HepG2 (cell line): ENCODE data around the gene ESYT1. TPM values are rescaled to one million over a fixed set of nuclear protein-coding genes. Genes with fewer than 3 reads are reported as not detected.
A peak's percentile ranks its signal among the peaks of the same experiment; 100 is the strongest.

Experiments
- ATM ChIP-seq: fragments of 450-650 bp; IDR thresholded peaks from 2 replicates; pipeline ENCODE4 v1.7.1; 2017; ENCODE audit warnings: mild to moderate bottlenecking, borderline replicate concordance
- CTCF ChIP-seq: sonication (generic); formaldehyde crosslinking; IDR thresholded peaks from 2 replicates; pipeline ENCODE4 v1.5.0; 2020; ENCODE audit warnings: mild to moderate bottlenecking, missing genetic modification reagents, moderate library complexity
- EEA1 ChIP-seq: sonication (generic); formaldehyde crosslinking; IDR thresholded peaks from 2 replicates; pipeline ENCODE4 v1.5.1; 2020; ENCODE audit warnings: mild to moderate bottlenecking, missing genetic modification reagents, borderline replicate concordance
- ELK4 ChIP-seq: sonication (generic); formaldehyde crosslinking; IDR thresholded peaks from 2 replicates; pipeline ENCODE4 v1.9.0; 2021; ENCODE audit warnings: missing genetic modification reagents, borderline replicate concordance
- ESRRA ChIP-seq: sonication (generic); formaldehyde crosslinking; IDR thresholded peaks from 2 replicates; pipeline ENCODE4 v1.5.1; 2020; ENCODE audit warnings: mild to moderate bottlenecking, low read depth, missing genetic modification reagents
- FOXC1 ChIP-seq: sonication (generic); formaldehyde crosslinking; IDR thresholded peaks from 2 replicates; pipeline ENCODE4 v1.8.0; 2022; ENCODE audit warnings: mild to moderate bottlenecking, missing genetic modification reagents, borderline replicate concordance
- GABPA ChIP-seq, 2 experiments: IDR thresholded peaks; 2 replicates each; pipeline ENCODE4 v1.6.1; 2011 to 2016; ENCODE audit warnings: low read depth in 2 of 2, low read length in 1 of 2, missing biosample characterization in 1 of 2, missing genetic modification characterization in 1 of 2
- GATAD2A ChIP-seq: IDR thresholded peaks from 2 replicates; pipeline ENCODE4 v1.6.1; 2016
- HNF4G ChIP-seq, 2 experiments: sonication (generic) in 1 of 2; formaldehyde crosslinking in 1 of 2; IDR thresholded peaks; 2 replicates each; pipeline versions ENCODE4 v1.4.0 to v1.6.1; 2011 to 2020; ENCODE audit warnings: borderline replicate concordance in 2 of 2, low read depth in 2 of 2, mild to moderate bottlenecking in 2 of 2, low read length in 1 of 2, missing genetic modification reagents in 1 of 2, moderate library complexity in 1 of 2
- KDM3A ChIP-seq: IDR thresholded peaks from 2 replicates; pipeline ENCODE4 v1.6.1; 2018; ENCODE audit warnings: low read depth, missing compliant biosample characterization
- KDM6A ChIP-seq: IDR thresholded peaks from 2 replicates; pipeline ENCODE4 v1.6.1; 2016; ENCODE audit warnings: low read depth
- MXD1 ChIP-seq: sonication (generic); formaldehyde crosslinking; IDR thresholded peaks from 2 replicates; pipeline ENCODE4 v1.4.0; 2020; ENCODE audit warnings: mild to moderate bottlenecking, missing genetic modification reagents
- NBN ChIP-seq: fragments of 450-650 bp; conservative IDR thresholded peaks from 2 replicates; pipeline ENCODE4 v1.6.1; 2017
- NRL ChIP-seq: sonication (generic); formaldehyde crosslinking; IDR thresholded peaks from 2 replicates; pipeline ENCODE4 v1.5.0; 2020; ENCODE audit warnings: missing genetic modification reagents, mild to moderate bottlenecking, moderate library complexity, borderline replicate concordance
- POLR2A ChIP-seq, 2 experiments: IDR thresholded peaks; 2 replicates each; pipeline ENCODE4 v1.6.1; 2011; ENCODE audit warnings: low read depth in 2 of 2, low read length in 2 of 2, mild to moderate bottlenecking in 1 of 2, moderate library complexity in 1 of 2; ENCODE audit not compliant: insufficient read depth in 1 of 2
- SAFB2 ChIP-seq: sonication (generic); formaldehyde crosslinking; IDR thresholded peaks from 2 replicates; pipeline ENCODE4 v1.5.1; 2020; ENCODE audit warnings: missing genetic modification reagents, low read depth, mild to moderate bottlenecking, borderline replicate concordance
- SOX6 ChIP-seq, 2 experiments: fragments of 450-650 bp in 1 of 2; sonication (generic) in 1 of 2; formaldehyde crosslinking in 1 of 2; IDR thresholded peaks; 2 replicates each; pipeline versions ENCODE4 v1.4.0 to v1.6.1; 2017 to 2020; ENCODE audit warnings: antibody characterized with exemption in 1 of 2, mild to moderate bottlenecking in 1 of 2, missing genetic modification reagents in 1 of 2
- TIGD3 ChIP-seq: sonication (generic); formaldehyde crosslinking; IDR thresholded peaks from 2 replicates; pipeline ENCODE4 v1.5.1; 2020; ENCODE audit warnings: mild to moderate bottlenecking, missing genetic modification reagents, borderline replicate concordance
- ZNF138 ChIP-seq: sonication (generic); formaldehyde crosslinking; IDR thresholded peaks from 2 replicates; pipeline ENCODE4 v1.5.0; 2020; ENCODE audit warnings: mild to moderate bottlenecking, low read depth, missing genetic modification reagents
- ZNF20 ChIP-seq: sonication (generic); formaldehyde crosslinking; IDR thresholded peaks from 2 replicates; pipeline ENCODE4 v1.4.0; 2020; ENCODE audit warnings: mild to moderate bottlenecking, moderate library complexity, missing genetic modification reagents
- ZNF329 ChIP-seq: sonication (generic); formaldehyde crosslinking; IDR thresholded peaks from 2 replicates; pipeline ENCODE4 v1.9.0; 2021; ENCODE audit warnings: low read depth, mild to moderate bottlenecking, missing genetic modification reagents
- ZNF577 ChIP-seq: sonication (generic); formaldehyde crosslinking; IDR thresholded peaks from 2 replicates; pipeline ENCODE4 v1.4.0; 2020; ENCODE audit warnings: mild to moderate bottlenecking, low read depth, missing genetic modification reagents, borderline replicate concordance
- ZNF589 ChIP-seq: sonication (generic); formaldehyde crosslinking; conservative IDR thresholded peaks from 2 replicates; pipeline ENCODE4 v1.8.0; 2022; ENCODE audit warnings: mild to moderate bottlenecking, moderate library complexity, missing genetic modification reagents
- ZNF605 ChIP-seq: sonication (generic); formaldehyde crosslinking; IDR thresholded peaks from 2 replicates; pipeline ENCODE4 v1.8.0; 2022; ENCODE audit warnings: mild to moderate bottlenecking, missing genetic modification reagents
- ZNF672 ChIP-seq: sonication (generic); formaldehyde crosslinking; IDR thresholded peaks from 2 replicates; pipeline ENCODE4 v1.8.1; 2022; ENCODE audit warnings: missing genetic modification reagents
- ZNF792 ChIP-seq: IDR thresholded peaks from 2 replicates; pipeline ENCODE4 v1.6.1; 2016
- polyA plus RNA-seq, 8 experiments: library from polyadenylated mRNA; depleted of rRNA in 3 of 8; stranded (reverse) in 7 of 8; unstranded in 1 of 8; fragments of >200 nt; fragmentation: Illumina TruSeq in 4 of 8; extraction: Trizol in 4 of 8; gene quantifications; 2 replicates each; pipeline versions ENCODE4 v1.2.1 to v1.2.3, GENCODE V29; 2011 to 2016; ENCODE audit warnings: low read depth in 4 of 8, missing spikeins in 1 of 8, mixed read lengths in 1 of 8; ENCODE audit not compliant: insufficient read depth in 1 of 8
- total RNA-seq, 5 experiments: library from RNA; depleted of rRNA; stranded (reverse); fragments of >200 nt; fragmentation: Illumina TruSeq; extraction: Trizol; gene quantifications; 2 replicates each; pipeline ENCODE4 v1.2.3, GENCODE V29; 2016; ENCODE audit warnings: low read depth in 1 of 5

Gene ESYT1
- total and polyA plus RNA-seq, 2 of the 13 experiments (the other 11 are each of a cell fraction or from before 2014, with no cell fraction given): 66.9 to 71.0 TPM

- TF ChIP-seq KDM6A (CRISPR knock-in tag): no peak
- no peak for TF ChIP-seq ZNF20 (CRISPR knock-in tag)
- TF ChIP-seq CTCF (CRISPR knock-in tag): peak; percentile 73
- 0 out of 2 replicates have a peak, but pooled peaks have one; percentile 20 for TF ChIP-seq ZNF605
- no peak for TF ChIP-seq ATM
- TF ChIP-seq TIGD3 (CRISPR knock-in tag): no peak
- peak; percentile 70; the same call in 1 of the 2 replicates for TF ChIP-seq GATAD2A (CRISPR knock-in tag)
- TF ChIP-seq ZNF329 (CRISPR knock-in tag): peak; percentile 64
- peak; percentile 85 for TF ChIP-seq KDM3A (CRISPR knock-in tag)
- no peak for TF ChIP-seq ZNF672
- TF ChIP-seq ZNF577 (CRISPR knock-in tag): 0 out of 2 replicates have a peak, but pooled peaks have one; percentile 85
- no peak for TF ChIP-seq SOX6 (IDR thresholded peaks at IDR 0.05)
- TF ChIP-seq SOX6 (CRISPR knock-in tag; IDR thresholded peaks at IDR 0.05): peak; percentile 85
- no peak for TF ChIP-seq ZNF138 (CRISPR knock-in tag)
- 0 out of 2 replicates have a peak, but pooled peaks have one; percentile 8 for TF ChIP-seq FOXC1
- TF ChIP-seq ZNF792 (CRISPR knock-in tag): peak; percentile 65; the same call in 1 of the 2 replicates
- no peak for TF ChIP-seq ELK4 (CRISPR knock-in tag)
- peak; percentile 55 to 68; a peak in 2 of 4 replicates for TF ChIP-seq POLR2A (IDR thresholded peaks at IDR 0.05; ENCODE audit: insufficient read depth in 1 of 2, low read depth in 2 of 2, low read length in 2 of 2)
- TF ChIP-seq GABPA (IDR thresholded peaks at IDR 0.05; ENCODE audit: low read depth, low read length): no peak
- peak; percentile 35; the same call in 1 of the 2 replicates for TF ChIP-seq GABPA (CRISPR knock-in tag; IDR thresholded peaks at IDR 0.05; ENCODE audit: low read depth)
- TF ChIP-seq SAFB2 (CRISPR knock-in tag): no peak
- no peak for TF ChIP-seq EEA1 (CRISPR knock-in tag)
- peak; percentile 89; the same call in 1 of the 2 replicates for TF ChIP-seq ESRRA (CRISPR knock-in tag)
- no peak for TF ChIP-seq NRL
- peak; percentile 66; the same call in 1 of the 2 replicates for TF ChIP-seq HNF4G (IDR thresholded peaks at IDR 0.05; ENCODE audit: borderline replicate concordance, low read depth, low read length)
- peak; percentile 66; the same call in 1 of the 2 replicates for TF ChIP-seq HNF4G (CRISPR knock-in tag; IDR thresholded peaks at IDR 0.05; ENCODE audit: borderline replicate concordance, low read depth)
- TF ChIP-seq NBN: no peak
- no peak for TF ChIP-seq MXD1 (CRISPR knock-in tag)
- no peak for TF ChIP-seq ZNF589
Measured at GRCh38 chr12:56080556-56081138, 47.4 kb upstream of the ESYT1 start (continued).
